ENCODE data around the gene BOC. TPM values are rescaled to one million over a fixed set of nuclear protein-coding genes. Genes with fewer than 3 reads are reported as not detected.
A peak's percentile ranks its signal among the peaks of the same experiment; 100 is the strongest.

BOC gene
- total RNA-seq, 4 donors from 2014 or later: 13.7 to 75.7 (median 24.1) TPM

GRCh38 chr3:113252553-113252952 is 41.2 kb downstream of the BOC start:
- TF ChIP-seq CTCF (IDR thresholded peaks at IDR 0.05) (no peak), POLR2A (IDR thresholded peaks at IDR 0.05) (no peak)
- 55 to 67% methylated on average over 1 to 2 of the region's 4 CpGs for WGBS, 2 donors
- Histone ChIP-seq H3K4me3 (no peak overlapping the region), H3K27ac (peak overlapping the region; percentile 43 to 72 (median 59)), H3K36me3 (peaks cover 8 to 60% (median 10%) of the 10 kb centered on the region in 3 donors), H3K9me3 (no peaks in the 10 kb centered on the region), H3K27me3 (no peaks in the 10 kb centered on the region), H3K4me1 (peaks cover 14 to 69% (median 24%) of the 10 kb centered on the region in 3 donors)
- intact Hi-C loops (cut with DNase I): no loop called here
- DNase-seq: no peak

GRCh38 chr3:113253702-113254101 is 42.3 kb downstream of the BOC start:
- WGBS, 2 donors: 61 to 71% methylated on average over 2 to 3 of the region's 3 CpGs
- Histone ChIP-seq H3K4me1 (peaks cover 6 to 66% (median 13%) of the 10 kb centered on the region in 3 donors), H3K4me3 (no peak overlapping the region), H3K36me3 (peaks cover 8 to 60% (median 10%) of the 10 kb centered on the region in 3 donors), H3K9me3 (no peaks in the 10 kb centered on the region), H3K27me3 (no peaks in the 10 kb centered on the region), H3K27ac (peak overlapping the region; percentile 28 to 73 (median 56))
- intact Hi-C loops (cut with DNase I): no loop called here
- DNase-seq: no peak
- TF ChIP-seq CTCF (IDR thresholded peaks at IDR 0.05): no peak

GRCh38 chr3:113254171-113254947 is 43.0 kb downstream of the BOC start:
- Histone ChIP-seq H3K9me3 (no peaks in the 10 kb centered on the region), H3K4me1 (peaks cover 3 to 66% (median 12%) of the 10 kb centered on the region in 3 donors), H3K27ac (peak overlapping the region; percentile 28 to 73 (median 56)), H3K36me3 (peaks cover 8 to 59% (median 10%) of the 10 kb centered on the region in 3 donors), H3K27me3 (no peaks in the 10 kb centered on the region), H3K4me3 (no peak overlapping the region)
- TF ChIP-seq POLR2A (IDR thresholded peaks at IDR 0.05) (no peak), CTCF (IDR thresholded peaks at IDR 0.05) (no peak)
- WGBS, 2 donors: 41 to 54% methylated on average over 13 to 14 of the region's 14 CpGs
- intact Hi-C loops (cut with DNase I): no loop called here
- DNase-seq: no peak

- WGBS, 2 donors: 64 to 82% methylated on average over 3 to 7 of the region's 7 CpGs
- no peak for TF ChIP-seq POLR2A (IDR thresholded peaks at IDR 0.05)
- intact Hi-C loops (cut with DNase I): no loop called here
- Histone ChIP-seq H3K4me3 (no peak overlapping the region), H3K9me3 (no peaks in the 10 kb centered on the region), H3K4me1 (peaks cover 3 to 73% (median 12%) of the 10 kb centered on the region in 3 donors), H3K36me3 (peaks cover 8 to 49% (median 10%) of the 10 kb centered on the region in 3 donors), H3K27ac (peak overlapping the region in 3 of 4 donors; percentile 28 to 73 (median 57)), H3K27me3 (no peaks in the 10 kb centered on the region)
- no peak for DNase-seq
These were observed 43.9 kb downstream of the BOC start for GRCh38 chr3:113255100-113255853.

GRCh38 chr3:113255854-113256615 is 44.7 kb downstream of the BOC start:
- Histone ChIP-seq H3K4me1 (peaks cover 3 to 76% (median 14%) of the 10 kb centered on the region in 3 donors), H3K9me3 (no peaks in the 10 kb centered on the region), H3K36me3 (peaks cover under 1 to 42% (median 6%) of the 10 kb centered on the region in 3 donors), H3K27me3 (no peaks in the 10 kb centered on the region), H3K27ac (peak overlapping the region in 1 of 4 donors; percentile 73), H3K4me3 (no peak overlapping the region)
- 79 to 86% methylated on average over 7 of the region's 7 CpGs for WGBS, 2 donors
- TF ChIP-seq CTCF (IDR thresholded peaks at IDR 0.05): no peak
- TF ChIP-seq POLR2A (IDR thresholded peaks at IDR 0.05): no peak
- intact Hi-C loops (cut with DNase I): no loop called here
- DNase-seq: no peak
